Activated CD8-positive, alpha-beta memory T cell treated with anti-CD3 and anti-CD28 coated beads, Interleukin-2, amount 10 ng/mL, durations not matched to agents 7 days and 5 days (primary cell): ENCODE results near the gene FTO. TPM values are rescaled to one million over a fixed set of nuclear protein-coding genes. Genes with fewer than 3 reads are reported as not detected.
"Not testable (repeated sequence)": the region's sequence is repeated elsewhere in the genome, so short reads cannot be mapped to it uniquely, and the experiment has no call there.

Experiments used
- ATAC-seq: fragments of 150-1000 bp; cut with Tn5 transposase; one replicate; pipeline ENCODE4 v1.10.0; 2021; ENCODE audit warnings: moderate library complexity
- CTCF ChIA-PET: fragments of 350-600 bp; sonication (Branson Sonifier 250); formaldehyde crosslinking; loops from one replicate; lab custom pipeline; 2021; ENCODE audit warnings: antibody characterized with exemption; lab: Charles Lee
- DNase-seq: peaks from one replicate; pipeline ENCODE4 v3.0.0-alpha.2; 2020
- H3K27ac Mint-ChIP-seq: one replicate; pipeline ENCODE4 v1.8.0; 2021; ENCODE audit warnings: mild to moderate bottlenecking, mixed read lengths
- H3K27me3 Mint-ChIP-seq: one replicate; pipeline ENCODE4 v1.8.0; 2021; ENCODE audit warnings: mixed read lengths
- H3K36me3 Mint-ChIP-seq: one replicate; pipeline ENCODE4 v1.8.0; 2021; ENCODE audit warnings: mild to moderate bottlenecking, mixed read lengths
- H3K4me1 Mint-ChIP-seq: one replicate; pipeline ENCODE4 v1.8.0; 2021; ENCODE audit warnings: mixed read lengths
- H3K4me3 Mint-ChIP-seq: one replicate; pipeline ENCODE4 v1.8.0; 2021; ENCODE audit warnings: mild to moderate bottlenecking, moderate library complexity, mixed read lengths
- H3K9me3 Mint-ChIP-seq: one replicate; pipeline ENCODE4 v1.8.0; 2022; ENCODE audit warnings: low read depth, mixed read lengths
- total RNA-seq, 2 experiments: library from RNA; stranded (reverse); gene quantifications; one replicate each; pipeline ENCODE4 v1.2.3, GENCODE V29; 2021

Gene FTO
- total RNA-seq, 2 experiments from 2014 or later: 47.4 to 57.7 TPM

- CTCF ChIA-PET: interaction anchor here (1.5 kb wide), 1 partner anchor 337 kb away, joined by 4 read pairs; no protein-coding TSS in a partner anchor
- Mint-ChIP-seq H3K9me3 (peaks cover 6% of the 10 kb centered on the region), H3K36me3 (peaks cover 12% of the 10 kb centered on the region), H3K4me1 (peaks cover 8% of the 10 kb centered on the region), H3K4me3 (no peak overlapping the region), H3K27me3 (no peaks in the 10 kb centered on the region), H3K27ac (no peak overlapping the region)
- DNase-seq (no peak), ATAC-seq (no peak)
Measured at GRCh38 chr16:53886482-53887378, 182.8 kb downstream of the FTO start.

- H3K27ac Mint-ChIP-seq: no peak overlapping the region
- H3K27me3 Mint-ChIP-seq: no peaks in the 10 kb centered on the region
- H3K4me1 Mint-ChIP-seq: peaks cover 20% of the 10 kb centered on the region
- DNase-seq (no peak), ATAC-seq (no peak)
- CTCF ChIA-PET: interaction anchor here (0.6 to 1.5 kb wide), 3 partner anchors 11 to 1556 kb away, joined by 3 to 4 read pairs (median 3); no protein-coding TSS in a partner anchor
- no peak overlapping the region for H3K4me3 Mint-ChIP-seq
- peaks cover 10% of the 10 kb centered on the region for H3K36me3 Mint-ChIP-seq
- peaks cover 6% of the 10 kb centered on the region for H3K9me3 Mint-ChIP-seq
Measured at GRCh38 chr16:53888222-53888621, 184.3 kb downstream of the FTO start.

GRCh38 chr16:53890877-53891276 is 186.9 kb downstream of the FTO start:
- not testable (repeated sequence) for ATAC-seq, DNase-seq, H3K27ac Mint-ChIP-seq, H3K27me3 Mint-ChIP-seq, H3K9me3 Mint-ChIP-seq, H3K36me3 Mint-ChIP-seq, H3K4me3 Mint-ChIP-seq
- CTCF ChIA-PET: interaction anchor here (0.5 to 3.1 kb wide), 5 partner anchors 10 to 1060 kb away, joined by 3 to 9 read pairs (median 4); no protein-coding TSS in a partner anchor
- peaks cover 21% of the 10 kb centered on the region for H3K4me1 Mint-ChIP-seq

GRCh38 chr16:53891409-53892139 is 187.6 kb downstream of the FTO start:
- H3K4me3 Mint-ChIP-seq: no peak overlapping the region
- H3K27ac Mint-ChIP-seq: no peak overlapping the region
- H3K27me3 Mint-ChIP-seq: no peaks in the 10 kb centered on the region
- ATAC-seq (peak; percentile 16), DNase-seq (no peak)
- CTCF ChIA-PET: interaction anchor here (0.5 to 3.1 kb wide), 11 partner anchors 9 to 1060 kb away, joined by 3 to 9 read pairs (median 4); no protein-coding TSS in a partner anchor
- H3K4me1 Mint-ChIP-seq: peaks cover 21% of the 10 kb centered on the region
- H3K9me3 Mint-ChIP-seq: peaks cover 6% of the 10 kb centered on the region
- peaks cover 9% of the 10 kb centered on the region for H3K36me3 Mint-ChIP-seq

- H3K27ac Mint-ChIP-seq: no peak overlapping the region
- H3K36me3 Mint-ChIP-seq: peaks cover 3% of the 10 kb centered on the region
- DNase-seq: peak; percentile 67
- H3K4me1 Mint-ChIP-seq: peaks cover 21% of the 10 kb centered on the region
- peak; percentile 64 for ATAC-seq
- no peak overlapping the region for H3K4me3 Mint-ChIP-seq
- H3K9me3 Mint-ChIP-seq: peaks cover under 1% of the 10 kb centered on the region
- no peaks in the 10 kb centered on the region for H3K27me3 Mint-ChIP-seq
- CTCF ChIA-PET: interaction anchor here (0.8 to 3.1 kb wide), 10 partner anchors 9 to 347 kb away, joined by 3 to 9 read pairs (median 4); no protein-coding TSS in a partner anchor
Measured at GRCh38 chr16:53892155-53892554, 188.2 kb downstream of the FTO start.

- H3K27ac Mint-ChIP-seq: no peak overlapping the region
- peaks cover 3% of the 10 kb centered on the region for H3K36me3 Mint-ChIP-seq
- CTCF ChIA-PET: no interaction called here
- peaks cover 18% of the 10 kb centered on the region for H3K4me1 Mint-ChIP-seq
- H3K9me3 Mint-ChIP-seq: no peaks in the 10 kb centered on the region
- DNase-seq (no peak), ATAC-seq (no peak)
- H3K27me3 Mint-ChIP-seq: no peaks in the 10 kb centered on the region
- H3K4me3 Mint-ChIP-seq: no peak overlapping the region
Measured at GRCh38 chr16:53893731-53894435, 189.9 kb downstream of the FTO start.

GRCh38 chr16:53894686-53895085 is 190.7 kb downstream of the FTO start:
- Mint-ChIP-seq H3K27ac (no peak overlapping the region), H3K36me3 (no peaks in the 10 kb centered on the region), H3K27me3 (no peaks in the 10 kb centered on the region), H3K4me3 (no peak overlapping the region), H3K9me3 (no peaks in the 10 kb centered on the region), H3K4me1 (peaks cover 18% of the 10 kb centered on the region)
- no peak for ATAC-seq
- CTCF ChIA-PET: no interaction called here
- DNase-seq: no peak

GRCh38 chr16:53895433-53895832 is 191.5 kb downstream of the FTO start:
- ATAC-seq (no peak), DNase-seq (no peak)
- Mint-ChIP-seq H3K4me1 (peaks cover 18% of the 10 kb centered on the region), H3K36me3 (no peaks in the 10 kb centered on the region), H3K27me3 (no peaks in the 10 kb centered on the region), H3K4me3 (no peak overlapping the region), H3K9me3 (no peaks in the 10 kb centered on the region), H3K27ac (no peak overlapping the region)
- CTCF ChIA-PET: no interaction called here

- DNase-seq (no peak), ATAC-seq (no peak)
- Mint-ChIP-seq H3K4me3 (no peak overlapping the region), H3K36me3 (no peaks in the 10 kb centered on the region), H3K4me1 (peaks cover 16% of the 10 kb centered on the region), H3K27ac (no peak overlapping the region), H3K9me3 (no peaks in the 10 kb centered on the region), H3K27me3 (no peaks in the 10 kb centered on the region)
- CTCF ChIA-PET: no interaction called here
Measured at GRCh38 chr16:53895851-53896250, 191.9 kb downstream of the FTO start.

- DNase-seq: no peak
- Mint-ChIP-seq H3K4me1 (peaks cover 13% of the 10 kb centered on the region), H3K27me3 (no peaks in the 10 kb centered on the region), H3K27ac (no peak overlapping the region), H3K36me3 (no peaks in the 10 kb centered on the region), H3K4me3 (no peak overlapping the region), H3K9me3 (no peaks in the 10 kb centered on the region)
- ATAC-seq: no peak
- CTCF ChIA-PET: no interaction called here
Measured at GRCh38 chr16:53896722-53897121, 192.8 kb downstream of the FTO start.

- Mint-ChIP-seq H3K36me3 (no peaks in the 10 kb centered on the region), H3K9me3 (no peaks in the 10 kb centered on the region), H3K27ac (no peak overlapping the region), H3K4me1 (no peaks in the 10 kb centered on the region), H3K27me3 (no peaks in the 10 kb centered on the region), H3K4me3 (no peak overlapping the region)
- ATAC-seq (no peak), DNase-seq (no peak)
- CTCF ChIA-PET: interaction anchor here (0.6 to 1.6 kb wide), 2 partner anchors 10 to 123 kb away, joined by 3 read pairs; no protein-coding TSS in a partner anchor
Measured at GRCh38 chr16:53898993-53899392, 195.0 kb downstream of the FTO start.

- H3K4me1 Mint-ChIP-seq: no peaks in the 10 kb centered on the region
- no peak overlapping the region for H3K27ac Mint-ChIP-seq
- no peaks in the 10 kb centered on the region for H3K27me3 Mint-ChIP-seq
- no peak for ATAC-seq
- DNase-seq: no peak
- H3K36me3 Mint-ChIP-seq: no peaks in the 10 kb centered on the region
- no peaks in the 10 kb centered on the region for H3K9me3 Mint-ChIP-seq
- CTCF ChIA-PET: interaction anchor here (0.6 to 1.6 kb wide), 2 partner anchors 11 to 124 kb away, joined by 3 read pairs; no protein-coding TSS in a partner anchor
- H3K4me3 Mint-ChIP-seq: no peak overlapping the region
Measured at GRCh38 chr16:53899431-53899830, 195.5 kb downstream of the FTO start.

GRCh38 chr16:53900667-53901066 is 196.7 kb downstream of the FTO start:
- DNase-seq (no peak), ATAC-seq (no peak)
- H3K27ac Mint-ChIP-seq: no peak overlapping the region
- H3K27me3 Mint-ChIP-seq: no peaks in the 10 kb centered on the region
- peaks cover 2% of the 10 kb centered on the region for H3K4me1 Mint-ChIP-seq
- no peaks in the 10 kb centered on the region for H3K36me3 Mint-ChIP-seq
- H3K4me3 Mint-ChIP-seq: no peak overlapping the region
- no peaks in the 10 kb centered on the region for H3K9me3 Mint-ChIP-seq
- CTCF ChIA-PET: interaction anchor here (0.9 kb wide), 1 partner anchor 9 kb away, joined by 4 read pairs; no protein-coding TSS in a partner anchor
